Mesenchymal stem cell (in vitro differentiated cells and primary cell): ENCODE measurements around the gene DPYD.

ENCODE experiments used
- DNase-seq: peaks from one replicate; pipeline ENCODE4 v3.0.0-alpha.2; 2013
- H2AFZ ChIP-seq: one replicate; pipeline ENCODE4 v1.6.1; 2013; ENCODE audit warnings: low read depth, mild to moderate bottlenecking, control low read depth, inconsistent platforms, low read length, moderate library complexity
- H2AK5ac ChIP-seq: 2 replicates; pipeline ENCODE4 v1.6.1; 2013; ENCODE audit warnings: low read length, moderate library complexity, mild to moderate bottlenecking, inconsistent platforms; ENCODE audit not compliant: severe bottlenecking
- H2BK120ac ChIP-seq: one replicate; pipeline ENCODE4 v1.6.1; 2013; ENCODE audit warnings: low read depth, mild to moderate bottlenecking, inconsistent platforms, low read length, moderate library complexity
- H2BK12ac ChIP-seq, 2 experiments: one replicate each; pipeline ENCODE4 v1.6.1; 2013; ENCODE audit warnings: inconsistent platforms in 2 of 2, low read length in 2 of 2, mild to moderate bottlenecking in 2 of 2, moderate library complexity in 2 of 2, control low read depth in 1 of 2
- H2BK15ac ChIP-seq: one replicate; pipeline ENCODE4 v1.6.1; 2013; ENCODE audit warnings: mild to moderate bottlenecking, low read depth, inconsistent platforms; ENCODE audit not compliant: poor library complexity, severe bottlenecking
- H2BK5ac ChIP-seq: 2 replicates; pipeline ENCODE4 v1.6.1; 2013; ENCODE audit warnings: low read depth, mild to moderate bottlenecking, low read length, control low read depth, inconsistent platforms; ENCODE audit not compliant: poor library complexity, severe bottlenecking
- H3K14ac ChIP-seq, 2 experiments: one replicate each; pipeline ENCODE4 v1.6.1; 2013; ENCODE audit warnings: inconsistent platforms in 2 of 2, low read length in 2 of 2, control low read depth in 1 of 2, mild to moderate bottlenecking in 1 of 2, moderate library complexity in 1 of 2
- H3K18ac ChIP-seq, 2 experiments: one replicate each; pipeline ENCODE4 v1.6.1; 2013; ENCODE audit warnings: inconsistent platforms in 2 of 2, low read length in 2 of 2, control low read depth in 1 of 2, low read depth in 1 of 2, mild to moderate bottlenecking in 1 of 2
- H3K23ac ChIP-seq, 2 experiments: one replicate each; pipeline ENCODE4 v1.6.1; 2013; ENCODE audit warnings: inconsistent platforms in 2 of 2, low read length in 2 of 2, mild to moderate bottlenecking in 2 of 2, moderate library complexity in 2 of 2, control low read depth in 1 of 2
- H3K27ac ChIP-seq: 2 replicates; pipeline ENCODE4 v1.5.1; 2013; ENCODE audit warnings: mild to moderate bottlenecking, moderate library complexity, low read length, control low read depth, inconsistent platforms; ENCODE audit not compliant: poor library complexity, severe bottlenecking
- H3K27me3 ChIP-seq, 2 experiments: 2 replicates each; pipeline versions ENCODE4 v1.6.1 to v1.7.0; 2013; ENCODE audit warnings: low read length in 2 of 2, mild to moderate bottlenecking in 2 of 2, moderate library complexity in 2 of 2, control low read depth in 1 of 2, inconsistent platforms in 1 of 2; ENCODE audit not compliant: control insufficient read depth in 1 of 2, insufficient read depth in 1 of 2
- H3K36me3 ChIP-seq, 2 experiments: 2 replicates each; pipeline versions ENCODE4 v1.6.1 to v1.7.0; 2013; ENCODE audit warnings: low read length in 2 of 2, control low read depth in 1 of 2, inconsistent platforms in 1 of 2, low read depth in 1 of 2, mild to moderate bottlenecking in 1 of 2; ENCODE audit not compliant: insufficient read depth in 2 of 2, control insufficient read depth in 1 of 2
- H3K4ac ChIP-seq, 2 experiments: one replicate each; pipeline ENCODE4 v1.6.1; 2013; ENCODE audit warnings: inconsistent platforms in 2 of 2, low read length in 2 of 2, mild to moderate bottlenecking in 2 of 2, moderate library complexity in 2 of 2, control low read depth in 1 of 2, low read depth in 1 of 2
- H3K4me1 ChIP-seq: 2 replicates; pipeline ENCODE4 v1.6.1; 2013; ENCODE audit warnings: low read depth, low read length, control low read depth; ENCODE audit not compliant: control insufficient read depth, insufficient read depth
- H3K4me2 ChIP-seq: 2 replicates; pipeline ENCODE4 v1.6.1; 2013; ENCODE audit warnings: low read length, mild to moderate bottlenecking, inconsistent platforms; ENCODE audit not compliant: poor library complexity, severe bottlenecking
- H3K4me3 ChIP-seq, 2 experiments: 2 replicates each; pipeline versions ENCODE4 v1.5.1 to v1.7.0; 2013; ENCODE audit warnings: low read length in 2 of 2, mild to moderate bottlenecking in 2 of 2, control low read depth in 1 of 2, low read depth in 1 of 2; ENCODE audit not compliant: insufficient read depth in 1 of 2
- H3K79me1 ChIP-seq: replicated peaks from 2 replicates; pipeline ENCODE4 v1.6.1; 2013; ENCODE audit warnings: mild to moderate bottlenecking, control low read depth, low read length, inconsistent platforms; ENCODE audit not compliant: poor library complexity, severe bottlenecking
- H3K9ac ChIP-seq: 2 replicates; pipeline ENCODE4 v1.7.0; 2013; ENCODE audit warnings: mild to moderate bottlenecking, low read length, moderate library complexity
- H3K9me3 ChIP-seq: 2 replicates; pipeline ENCODE4 v1.7.0; 2013; ENCODE audit warnings: mild to moderate bottlenecking, low read length; ENCODE audit not compliant: control insufficient read depth
- H4K8ac ChIP-seq: one replicate; pipeline ENCODE4 v1.6.1; 2013; ENCODE audit warnings: inconsistent platforms, mild to moderate bottlenecking, low read length, moderate library complexity
- H4K91ac ChIP-seq: one replicate; pipeline ENCODE4 v1.6.1; 2013; ENCODE audit warnings: mild to moderate bottlenecking, low read length, inconsistent platforms
- WGBS: methylation state at CpG from one replicate; pipeline ENCODE4 v1.1.7; 2013; ENCODE audit warnings: mixed read lengths; 5-methylcytosine and 5-hydroxymethylcytosine counted together

DPYD gene

DNA sequence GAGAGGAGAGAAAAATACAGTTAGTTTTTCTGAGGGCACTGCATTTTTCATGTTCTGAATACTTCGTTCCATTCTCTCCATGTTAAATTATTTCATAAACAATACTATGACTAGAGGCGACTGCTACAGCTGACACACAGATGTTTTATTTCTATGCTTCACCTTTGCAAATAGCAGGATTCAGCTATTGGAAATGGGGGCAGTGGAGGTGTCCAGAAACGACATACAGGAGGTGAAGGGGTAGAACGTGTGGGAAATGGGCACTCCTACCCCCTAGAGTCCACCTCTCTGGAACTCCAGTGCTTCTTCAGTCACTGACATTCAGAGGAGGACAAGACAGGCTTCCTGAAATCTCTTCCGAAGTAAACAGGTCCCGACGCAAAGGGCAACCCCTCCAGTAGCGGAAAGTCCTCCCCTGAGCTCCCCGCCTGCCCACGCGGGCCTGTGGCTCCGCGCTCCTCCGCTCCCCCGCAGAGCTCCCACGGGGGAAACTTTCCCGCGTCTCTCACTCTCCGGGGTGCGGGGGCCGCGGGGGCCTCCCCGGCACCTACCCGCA is 480 bp downstream of the DPYD start:
- under 1% methylated on average over 21 of the region's 24 CpGs for WGBS
- H3K4me3 ChIP-seq: peak overlapping the region; percentile 96 to 100
- H2AFZ ChIP-seq: peak overlapping the region; percentile 83

DNA sequence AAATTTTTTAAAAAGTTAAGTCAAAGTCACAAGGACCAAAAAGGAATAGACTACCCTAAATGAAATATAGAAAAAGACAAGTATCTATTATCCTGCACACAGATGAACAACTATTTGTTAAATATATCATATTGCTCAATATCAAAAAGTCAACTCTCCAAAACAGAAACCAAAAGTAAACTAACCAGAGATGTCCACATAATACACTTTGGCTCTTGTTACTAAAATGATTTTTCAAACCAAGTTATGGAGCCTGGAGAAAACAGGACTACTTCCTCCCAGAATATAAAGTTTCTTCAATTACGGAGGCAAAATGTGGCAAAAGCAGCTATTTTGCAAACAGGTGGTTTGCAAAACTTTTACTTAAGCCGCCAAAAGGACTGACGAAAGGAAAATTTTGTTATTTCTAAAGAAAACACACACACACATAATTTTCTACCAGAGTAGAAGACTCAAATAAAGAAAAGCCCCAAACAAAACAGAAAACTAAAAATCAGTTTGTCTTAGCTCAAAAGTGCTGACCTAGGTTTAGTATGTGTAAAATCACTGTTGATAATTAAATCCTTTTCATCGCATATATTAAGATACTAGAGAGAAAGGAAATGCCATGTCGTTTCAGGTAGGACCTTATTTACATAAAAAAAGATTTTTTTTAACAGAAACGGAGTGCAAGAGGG is 1.1 kb downstream of the DPYD start:
- H3K36me3 ChIP-seq: no peaks in the 10 kb centered on the region
- H3K18ac ChIP-seq: no peak overlapping the region
- no peak overlapping the region for H3K27ac ChIP-seq
- no peak overlapping the region for H2AK5ac ChIP-seq
- whole genome bisulfite sequencing: 78% methylated on average over 3 of the region's 6 CpGs
- no peak overlapping the region for H3K4ac ChIP-seq
- H3K4me1 ChIP-seq: no peaks in the 10 kb centered on the region
- H2BK12ac ChIP-seq: no peak overlapping the region
- H3K23ac ChIP-seq: no peak overlapping the region
- peak overlapping the region; percentile 66 for H3K4me2 ChIP-seq
- no peaks in the 10 kb centered on the region for H3K9me3 ChIP-seq
- H3K4me3 ChIP-seq: peak overlapping the region in 1 of 2 experiments; percentile 96
- no peak overlapping the region for H4K91ac ChIP-seq
- peaks cover 8% of the 10 kb centered on the region for H3K79me1 ChIP-seq
- H2BK5ac ChIP-seq: peak overlapping the region; percentile 19
- H3K9ac ChIP-seq: peak overlapping the region; percentile 92
- H3K27me3 ChIP-seq: no peaks in the 10 kb centered on the region
- no peak overlapping the region for H2BK15ac ChIP-seq
- peak; percentile 54 for DNase-seq
- no peak overlapping the region for H4K8ac ChIP-seq
- H2BK120ac ChIP-seq: no peak overlapping the region
- H3K14ac ChIP-seq: no peak overlapping the region
- no peak overlapping the region for H2AFZ ChIP-seq

More for the DNA sequence above, 480 bp downstream of the DPYD start:
- Histone ChIP-seq H3K9ac (peak overlapping the region; percentile 92), H2BK12ac (no peak overlapping the region), H2BK15ac (no peak overlapping the region), H3K79me1 (peaks cover 8% of the 10 kb centered on the region), H3K27me3 (no peaks in the 10 kb centered on the region), H3K27ac (no peak overlapping the region), H4K8ac (peak overlapping the region; percentile 88), H2BK5ac (peak overlapping the region; percentile 51), H3K14ac (peak overlapping the region in 1 of 2 experiments; percentile 83), H3K36me3 (no peaks in the 10 kb centered on the region), H3K4me2 (peak overlapping the region; percentile 88), H3K18ac (peak overlapping the region; percentile 91 to 92), H3K4ac (no peak overlapping the region), H2BK120ac (peak overlapping the region; percentile 34), H3K9me3 (no peaks in the 10 kb centered on the region), H4K91ac (no peak overlapping the region), H2AK5ac (no peak overlapping the region), H3K23ac (peak overlapping the region in 1 of 2 experiments; percentile 93), H3K4me1 (peaks cover 3% of the 10 kb centered on the region)
- DNase-seq: peak; percentile 50

DNA sequence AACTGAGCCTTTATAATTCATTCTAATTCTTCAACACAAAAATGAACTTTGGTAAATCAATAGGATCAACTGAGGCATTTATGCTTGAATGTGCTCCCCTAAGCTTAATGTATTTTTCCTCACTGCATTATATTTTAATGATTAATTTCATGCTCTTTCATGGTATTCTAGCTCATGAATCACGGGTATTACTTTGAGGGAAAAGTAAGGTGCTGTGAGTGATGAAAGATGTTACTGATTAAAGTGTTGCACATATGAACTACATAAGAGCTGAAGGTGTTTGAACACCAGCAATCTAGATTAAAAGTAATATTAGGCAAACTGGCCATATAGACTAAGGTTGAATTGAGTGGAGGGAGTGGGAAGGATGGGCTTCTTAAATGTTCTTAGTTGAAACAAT is 1.9 kb downstream of the DPYD start:
- Histone ChIP-seq H2BK120ac (no peak overlapping the region), H3K4ac (no peak overlapping the region), H3K23ac (no peak overlapping the region), H3K27me3 (no peaks in the 10 kb centered on the region), H3K4me3 (peak overlapping the region in 1 of 2 experiments; percentile 96), H4K8ac (no peak overlapping the region), H3K9ac (peak overlapping the region; percentile 92), H3K36me3 (no peaks in the 10 kb centered on the region), H3K18ac (no peak overlapping the region), H2BK12ac (no peak overlapping the region), H3K4me2 (no peak overlapping the region), H3K27ac (no peak overlapping the region), H2BK15ac (no peak overlapping the region), H3K4me1 (no peaks in the 10 kb centered on the region), H3K9me3 (no peaks in the 10 kb centered on the region), H2AK5ac (no peak overlapping the region), H2AFZ (no peak overlapping the region), H4K91ac (no peak overlapping the region), H3K14ac (no peak overlapping the region), H3K79me1 (peaks cover 8% of the 10 kb centered on the region), H2BK5ac (no peak overlapping the region)
- no peak for DNase-seq
- 93% methylated on average over 1 of the region's 1 CpG for WGBS

DNA sequence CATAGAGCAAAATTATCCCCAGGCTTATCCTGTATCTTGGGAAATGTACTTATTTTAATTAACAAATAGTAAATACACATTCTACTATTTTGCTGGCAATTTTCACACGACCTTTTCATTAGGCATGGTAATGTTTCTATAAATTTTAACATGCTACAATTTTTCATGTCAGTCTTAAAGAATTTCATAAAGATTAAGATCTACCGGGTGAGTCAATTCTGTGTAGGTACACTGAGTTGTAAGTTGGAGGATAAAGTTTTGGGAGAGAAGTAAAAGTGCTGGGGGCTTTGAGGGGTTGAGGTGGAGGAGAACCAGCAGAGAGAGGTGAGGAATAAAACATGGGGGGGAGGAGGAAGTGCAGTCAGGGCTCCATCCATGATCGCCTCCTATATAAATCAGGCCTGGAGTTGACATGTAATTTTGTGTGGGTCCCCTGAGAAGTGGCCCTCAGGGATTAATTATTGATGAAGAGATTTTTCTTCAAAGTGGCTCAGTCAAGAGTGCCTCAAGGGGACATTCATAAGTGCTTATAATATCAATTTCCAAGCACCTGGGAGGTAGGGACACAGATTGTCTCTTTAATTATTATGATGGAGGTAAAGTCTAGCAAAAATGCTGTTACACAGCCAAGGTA is 7.2 kb downstream of the DPYD start:
- Histone ChIP-seq H3K4me2 (no peak overlapping the region), H3K79me1 (peaks cover 11% of the 10 kb centered on the region), H2BK5ac (no peak overlapping the region), H4K91ac (no peak overlapping the region), H3K4me3 (no peak overlapping the region), H4K8ac (no peak overlapping the region), H3K14ac (no peak overlapping the region), H3K4ac (no peak overlapping the region), H3K18ac (no peak overlapping the region), H3K27ac (no peak overlapping the region), H3K4me1 (no peaks in the 10 kb centered on the region), H2BK15ac (no peak overlapping the region), H3K9me3 (no peaks in the 10 kb centered on the region), H3K23ac (no peak overlapping the region), H3K9ac (no peak overlapping the region), H2AK5ac (no peak overlapping the region), H3K27me3 (no peaks in the 10 kb centered on the region), H2BK12ac (no peak overlapping the region), H2AFZ (no peak overlapping the region), H2BK120ac (no peak overlapping the region), H3K36me3 (no peaks in the 10 kb centered on the region)
- DNase-seq: no peak
- 93% methylated on average over 2 of the region's 3 CpGs for WGBS
